KMS-11 (cell line): ENCODE results near the gene RASGRF2.

Experiments used
- H2AFZ ChIP-seq: fragments of 200-600 bp; sonication (generic); 2 replicates; pipeline ENCODE4 v1.6.1; 2016; ENCODE audit warnings: antibody characterized with exemption, mixed run types, low read depth
- H3K27ac ChIP-seq: fragments of 200-600 bp; sonication (generic); 2 replicates; pipeline ENCODE4 v1.6.1; 2016; ENCODE audit warnings: mild to moderate bottlenecking, mixed run types
- H3K27me3 ChIP-seq: fragments of 200-600 bp; sonication (generic); 2 replicates; pipeline ENCODE4 v1.6.1; 2017; ENCODE audit warnings: mild to moderate bottlenecking, low read depth, mixed run types, moderate library complexity; ENCODE audit not compliant: insufficient read depth
- H3K36me3 ChIP-seq: fragments of 200-600 bp; sonication (generic); 2 replicates; pipeline ENCODE4 v1.6.1; 2017; ENCODE audit warnings: mild to moderate bottlenecking, mixed run types; ENCODE audit not compliant: insufficient read depth
- H3K4me1 ChIP-seq: fragments of 200-600 bp; sonication (generic); 2 replicates; pipeline ENCODE4 v1.6.1; 2016; ENCODE audit warnings: mild to moderate bottlenecking, low read depth, mixed run types; ENCODE audit not compliant: poor library complexity, severe bottlenecking
- H3K4me2 ChIP-seq: fragments of 200-600 bp; sonication (generic); 2 replicates; pipeline ENCODE4 v1.7.0; 2016; ENCODE audit warnings: mild to moderate bottlenecking, mixed run types
- H3K4me3 ChIP-seq: fragments of 200-600 bp; sonication (generic); IDR thresholded peaks from 2 replicates; pipeline ENCODE4 v1.6.1; 2017; ENCODE audit warnings: low read depth, low read length, mixed read lengths; ENCODE audit not compliant: insufficient read depth
- H3K79me2 ChIP-seq: fragments of 200-600 bp; sonication (generic); 2 replicates; pipeline ENCODE4 v1.6.1; 2016; ENCODE audit warnings: low read depth, mixed run types; ENCODE audit not compliant: insufficient read depth
- H3K9ac ChIP-seq: fragments of 200-600 bp; sonication (generic); 2 replicates; pipeline ENCODE4 v1.6.1; 2016; ENCODE audit warnings: mild to moderate bottlenecking, mixed run types
- H4K20me1 ChIP-seq: fragments of 200-600 bp; sonication (generic); 2 replicates; pipeline ENCODE4 v1.6.1; 2016; ENCODE audit warnings: mild to moderate bottlenecking, mixed run types; ENCODE audit not compliant: insufficient read depth
- TF ChIP-seq, protein P1 (sequence below): fragments of 200-600 bp; sonication (generic); conservative IDR thresholded peaks from 2 replicates; pipeline ENCODE4 v1.6.1; 2017; ENCODE audit warnings: low read depth, mild to moderate bottlenecking, antibody characterized with exemption, low read length, moderate library complexity, mixed read lengths

Gene RASGRF2

GRCh38 chr5:81058121-81058520, 98.0 kb downstream of the RASGRF2 start:
- Histone ChIP-seq H3K4me3 (no peak overlapping the region), H4K20me1 (no peaks in the 10 kb centered on the region), H3K36me3 (no peaks in the 10 kb centered on the region), H3K4me1 (no peaks in the 10 kb centered on the region), H3K79me2 (no peaks in the 10 kb centered on the region), H3K4me2 (no peak overlapping the region), H3K27me3 (no peaks in the 10 kb centered on the region), H3K27ac (no peak overlapping the region), H2AFZ (no peak overlapping the region), H3K9ac (no peak overlapping the region)
- TF ChIP-seq, protein P1, sequence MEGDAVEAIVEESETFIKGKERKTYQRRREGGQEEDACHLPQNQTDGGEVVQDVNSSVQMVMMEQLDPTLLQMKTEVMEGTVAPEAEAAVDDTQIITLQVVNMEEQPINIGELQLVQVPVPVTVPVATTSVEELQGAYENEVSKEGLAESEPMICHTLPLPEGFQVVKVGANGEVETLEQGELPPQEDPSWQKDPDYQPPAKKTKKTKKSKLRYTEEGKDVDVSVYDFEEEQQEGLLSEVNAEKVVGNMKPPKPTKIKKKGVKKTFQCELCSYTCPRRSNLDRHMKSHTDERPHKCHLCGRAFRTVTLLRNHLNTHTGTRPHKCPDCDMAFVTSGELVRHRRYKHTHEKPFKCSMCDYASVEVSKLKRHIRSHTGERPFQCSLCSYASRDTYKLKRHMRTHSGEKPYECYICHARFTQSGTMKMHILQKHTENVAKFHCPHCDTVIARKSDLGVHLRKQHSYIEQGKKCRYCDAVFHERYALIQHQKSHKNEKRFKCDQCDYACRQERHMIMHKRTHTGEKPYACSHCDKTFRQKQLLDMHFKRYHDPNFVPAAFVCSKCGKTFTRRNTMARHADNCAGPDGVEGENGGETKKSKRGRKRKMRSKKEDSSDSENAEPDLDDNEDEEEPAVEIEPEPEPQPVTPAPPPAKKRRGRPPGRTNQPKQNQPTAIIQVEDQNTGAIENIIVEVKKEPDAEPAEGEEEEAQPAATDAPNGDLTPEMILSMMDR: no peak

DNA sequence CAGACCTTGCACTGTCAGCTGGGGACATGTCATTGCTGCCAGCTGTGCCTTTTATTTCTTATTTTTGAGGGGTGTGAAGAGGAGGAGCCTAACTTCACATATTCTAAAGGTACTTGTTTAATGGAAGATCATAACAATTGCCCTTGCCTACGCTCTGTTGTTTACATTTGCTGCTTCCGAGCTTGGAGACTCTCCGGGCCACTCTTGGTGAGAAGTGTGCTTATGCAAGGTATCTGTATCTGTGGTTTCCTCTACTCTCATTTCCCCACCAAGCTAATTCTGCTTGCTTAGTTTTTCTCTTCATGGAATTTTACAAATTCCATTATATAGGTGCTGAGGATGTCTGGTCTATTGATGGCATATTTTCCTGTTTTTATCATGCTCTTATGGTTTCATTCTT, 105.3 kb downstream of the RASGRF2 start:
- Histone ChIP-seq H3K4me3 (no peak overlapping the region), H3K9ac (no peak overlapping the region), H3K36me3 (no peaks in the 10 kb centered on the region), H3K27ac (no peak overlapping the region), H3K27me3 (no peaks in the 10 kb centered on the region), H3K79me2 (no peaks in the 10 kb centered on the region), H3K4me2 (no peak overlapping the region), H3K4me1 (no peaks in the 10 kb centered on the region), H2AFZ (no peak overlapping the region), H4K20me1 (no peaks in the 10 kb centered on the region)
- TF ChIP-seq, protein P1: no peak

- Histone ChIP-seq H4K20me1 (no peaks in the 10 kb centered on the region), H3K4me3 (no peak overlapping the region), H2AFZ (no peak overlapping the region), H3K36me3 (no peaks in the 10 kb centered on the region), H3K27ac (no peak overlapping the region), H3K79me2 (no peaks in the 10 kb centered on the region), H3K4me1 (no peaks in the 10 kb centered on the region), H3K27me3 (no peaks in the 10 kb centered on the region), H3K4me2 (no peak overlapping the region), H3K9ac (no peak overlapping the region)
- TF ChIP-seq, protein P1: no peak
Measured at GRCh38 chr5:81066102-81066501, 105.9 kb downstream of the RASGRF2 start.

DNA sequence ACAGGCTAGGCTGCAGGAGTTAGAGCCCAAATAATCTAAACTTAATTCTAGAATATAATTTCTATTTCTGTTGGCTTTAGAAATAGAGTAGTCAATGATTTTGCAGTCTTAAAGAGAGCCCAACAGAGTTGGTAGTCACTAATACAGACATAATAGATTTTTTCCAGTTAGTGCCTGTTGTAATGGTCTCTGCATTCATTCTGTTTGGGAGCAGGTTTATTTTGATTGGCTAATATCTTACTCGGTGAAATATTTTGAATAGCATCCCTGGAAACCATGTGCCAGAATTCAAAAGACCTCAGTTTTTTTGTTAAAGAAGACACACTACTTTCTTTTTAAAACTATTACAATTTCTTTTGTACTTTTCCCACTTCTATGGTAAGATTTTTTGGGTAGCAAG, 107.2 kb downstream of the RASGRF2 start:
- TF ChIP-seq, protein P1: no peak
- Histone ChIP-seq H3K9ac (no peak overlapping the region), H2AFZ (no peak overlapping the region), H3K79me2 (no peaks in the 10 kb centered on the region), H4K20me1 (no peaks in the 10 kb centered on the region), H3K27ac (no peak overlapping the region), H3K4me3 (no peak overlapping the region), H3K4me1 (no peaks in the 10 kb centered on the region), H3K27me3 (no peaks in the 10 kb centered on the region), H3K36me3 (no peaks in the 10 kb centered on the region), H3K4me2 (no peak overlapping the region)
